ENCODE measurements around the gene POLA2.

DNA sequence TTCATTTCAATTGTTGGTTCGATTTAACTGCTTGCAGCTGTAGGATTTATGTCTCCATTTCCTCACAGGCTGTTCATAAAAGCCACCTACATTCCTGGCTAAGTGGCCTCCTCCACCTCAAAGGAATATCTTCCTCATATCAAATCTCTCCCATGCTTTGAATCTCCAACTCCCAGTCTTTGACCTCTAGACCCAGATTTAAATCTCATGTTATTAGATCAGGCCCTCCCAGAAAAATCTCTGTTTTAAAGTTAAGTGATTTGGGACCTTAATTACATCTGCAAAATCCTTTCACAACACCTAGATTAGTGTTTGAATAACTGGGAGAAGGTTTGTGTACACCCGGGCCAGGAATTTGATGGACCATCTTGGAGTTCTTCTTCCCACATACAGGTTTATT lies 33.9 kb upstream of the POLA2 start:
- TF ChIP-seq, protein P1, sequence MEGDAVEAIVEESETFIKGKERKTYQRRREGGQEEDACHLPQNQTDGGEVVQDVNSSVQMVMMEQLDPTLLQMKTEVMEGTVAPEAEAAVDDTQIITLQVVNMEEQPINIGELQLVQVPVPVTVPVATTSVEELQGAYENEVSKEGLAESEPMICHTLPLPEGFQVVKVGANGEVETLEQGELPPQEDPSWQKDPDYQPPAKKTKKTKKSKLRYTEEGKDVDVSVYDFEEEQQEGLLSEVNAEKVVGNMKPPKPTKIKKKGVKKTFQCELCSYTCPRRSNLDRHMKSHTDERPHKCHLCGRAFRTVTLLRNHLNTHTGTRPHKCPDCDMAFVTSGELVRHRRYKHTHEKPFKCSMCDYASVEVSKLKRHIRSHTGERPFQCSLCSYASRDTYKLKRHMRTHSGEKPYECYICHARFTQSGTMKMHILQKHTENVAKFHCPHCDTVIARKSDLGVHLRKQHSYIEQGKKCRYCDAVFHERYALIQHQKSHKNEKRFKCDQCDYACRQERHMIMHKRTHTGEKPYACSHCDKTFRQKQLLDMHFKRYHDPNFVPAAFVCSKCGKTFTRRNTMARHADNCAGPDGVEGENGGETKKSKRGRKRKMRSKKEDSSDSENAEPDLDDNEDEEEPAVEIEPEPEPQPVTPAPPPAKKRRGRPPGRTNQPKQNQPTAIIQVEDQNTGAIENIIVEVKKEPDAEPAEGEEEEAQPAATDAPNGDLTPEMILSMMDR (IDR thresholded peaks at IDR 0.05; ENCODE audit: extremely low read depth in 1 of 2, insufficient read depth in 1 of 2, low read depth in 1 of 2, low read length in 2 of 2): no peak
- TF ChIP-seq MYC (IDR thresholded peaks at IDR 0.05; ENCODE audit: low read depth, low read length) (no peak), POLR2AphosphoS5 (IDR thresholded peaks at IDR 0.05; ENCODE audit: insufficient read depth, low read depth, low read length) (no peak)
- TF ChIP-seq, protein P2, sequence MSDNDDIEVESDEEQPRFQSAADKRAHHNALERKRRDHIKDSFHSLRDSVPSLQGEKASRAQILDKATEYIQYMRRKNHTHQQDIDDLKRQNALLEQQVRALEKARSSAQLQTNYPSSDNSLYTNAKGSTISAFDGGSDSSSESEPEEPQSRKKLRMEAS (IDR thresholded peaks at IDR 0.05; ENCODE audit: insufficient read depth, insufficient read length): no peak

Data from endothelial cell of umbilical vein (primary cell).